ENCODE results near the gene OR13D1.

DNA sequence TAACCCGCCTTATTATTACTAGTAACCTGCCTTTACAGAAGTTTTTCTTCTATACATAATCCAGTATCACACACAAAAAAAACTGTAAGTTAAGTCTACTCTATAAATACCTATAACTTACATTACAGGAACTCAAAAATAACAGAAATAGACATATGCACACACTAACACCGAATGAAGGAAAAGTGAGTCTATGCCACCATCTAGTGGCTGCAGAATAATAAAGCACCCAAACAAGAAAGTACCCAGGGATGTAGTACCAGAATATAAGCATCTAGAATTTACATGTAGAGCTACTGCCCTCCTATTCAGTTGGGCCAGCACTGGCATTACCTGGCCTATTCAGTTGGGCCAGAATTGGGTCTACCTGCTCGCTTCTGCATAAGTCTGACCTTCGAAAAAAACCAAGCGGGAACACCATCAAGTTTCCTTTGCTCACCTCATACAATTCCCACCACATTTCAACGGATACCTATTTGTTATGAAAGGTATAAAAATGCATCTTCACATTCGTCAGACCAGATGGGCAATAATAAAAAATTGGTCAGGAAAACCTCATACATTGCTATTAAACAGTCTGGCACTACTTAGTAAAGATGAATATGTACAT is 49.2 kb downstream of the OR13D1 start:
- TF ChIP-seq SP1 (CRISPR knock-in tag; conservative IDR thresholded peaks at IDR 0.05) (no peak), JAZF1 (CRISPR knock-in tag; IDR thresholded peaks at IDR 0.05) (no peak), FOXK1 (CRISPR knock-in tag; IDR thresholded peaks at IDR 0.05) (no peak), NR3C1 (CRISPR knock-in tag; conservative IDR thresholded peaks at IDR 0.05; ENCODE audit: low read depth) (no peak), SMAD4 (CRISPR knock-in tag; IDR thresholded peaks at IDR 0.05) (no peak), JUN (CRISPR knock-in tag; IDR thresholded peaks at IDR 0.05) (no peak), TEAD4 (CRISPR knock-in tag; IDR thresholded peaks at IDR 0.05) (no peak)
- TF ChIP-seq, protein P1, sequence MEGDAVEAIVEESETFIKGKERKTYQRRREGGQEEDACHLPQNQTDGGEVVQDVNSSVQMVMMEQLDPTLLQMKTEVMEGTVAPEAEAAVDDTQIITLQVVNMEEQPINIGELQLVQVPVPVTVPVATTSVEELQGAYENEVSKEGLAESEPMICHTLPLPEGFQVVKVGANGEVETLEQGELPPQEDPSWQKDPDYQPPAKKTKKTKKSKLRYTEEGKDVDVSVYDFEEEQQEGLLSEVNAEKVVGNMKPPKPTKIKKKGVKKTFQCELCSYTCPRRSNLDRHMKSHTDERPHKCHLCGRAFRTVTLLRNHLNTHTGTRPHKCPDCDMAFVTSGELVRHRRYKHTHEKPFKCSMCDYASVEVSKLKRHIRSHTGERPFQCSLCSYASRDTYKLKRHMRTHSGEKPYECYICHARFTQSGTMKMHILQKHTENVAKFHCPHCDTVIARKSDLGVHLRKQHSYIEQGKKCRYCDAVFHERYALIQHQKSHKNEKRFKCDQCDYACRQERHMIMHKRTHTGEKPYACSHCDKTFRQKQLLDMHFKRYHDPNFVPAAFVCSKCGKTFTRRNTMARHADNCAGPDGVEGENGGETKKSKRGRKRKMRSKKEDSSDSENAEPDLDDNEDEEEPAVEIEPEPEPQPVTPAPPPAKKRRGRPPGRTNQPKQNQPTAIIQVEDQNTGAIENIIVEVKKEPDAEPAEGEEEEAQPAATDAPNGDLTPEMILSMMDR (IDR thresholded peaks at IDR 0.05): peak; percentile 68
- TF ChIP-seq, protein P2, sequence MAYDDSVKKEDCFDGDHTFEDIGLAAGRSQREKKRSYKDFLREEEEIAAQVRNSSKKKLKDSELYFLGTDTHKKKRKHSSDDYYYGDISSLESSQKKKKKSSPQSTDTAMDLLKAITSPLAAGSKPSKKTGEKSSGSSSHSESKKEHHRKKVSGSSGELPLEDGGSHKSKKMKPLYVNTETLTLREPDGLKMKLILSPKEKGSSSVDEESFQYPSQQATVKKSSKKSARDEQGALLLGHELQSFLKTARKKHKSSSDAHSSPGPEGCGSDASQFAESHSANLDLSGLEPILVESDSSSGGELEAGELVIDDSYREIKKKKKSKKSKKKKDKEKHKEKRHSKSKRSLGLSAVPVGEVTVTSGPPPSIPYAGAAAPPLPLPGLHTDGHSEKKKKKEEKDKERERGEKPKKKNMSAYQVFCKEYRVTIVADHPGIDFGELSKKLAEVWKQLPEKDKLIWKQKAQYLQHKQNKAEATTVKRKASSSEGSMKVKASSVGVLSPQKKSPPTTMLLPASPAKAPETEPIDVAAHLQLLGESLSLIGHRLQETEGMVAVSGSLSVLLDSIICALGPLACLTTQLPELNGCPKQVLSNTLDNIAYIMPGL (CRISPR knock-in tag; IDR thresholded peaks at IDR 0.05): no peak
- TF ChIP-seq, protein P3, sequence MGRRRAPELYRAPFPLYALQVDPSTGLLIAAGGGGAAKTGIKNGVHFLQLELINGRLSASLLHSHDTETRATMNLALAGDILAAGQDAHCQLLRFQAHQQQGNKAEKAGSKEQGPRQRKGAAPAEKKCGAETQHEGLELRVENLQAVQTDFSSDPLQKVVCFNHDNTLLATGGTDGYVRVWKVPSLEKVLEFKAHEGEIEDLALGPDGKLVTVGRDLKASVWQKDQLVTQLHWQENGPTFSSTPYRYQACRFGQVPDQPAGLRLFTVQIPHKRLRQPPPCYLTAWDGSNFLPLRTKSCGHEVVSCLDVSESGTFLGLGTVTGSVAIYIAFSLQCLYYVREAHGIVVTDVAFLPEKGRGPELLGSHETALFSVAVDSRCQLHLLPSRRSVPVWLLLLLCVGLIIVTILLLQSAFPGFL (CRISPR knock-in tag; IDR thresholded peaks at IDR 0.05; ENCODE audit: borderline replicate concordance): no peak
- TF ChIP-seq, protein P4, sequence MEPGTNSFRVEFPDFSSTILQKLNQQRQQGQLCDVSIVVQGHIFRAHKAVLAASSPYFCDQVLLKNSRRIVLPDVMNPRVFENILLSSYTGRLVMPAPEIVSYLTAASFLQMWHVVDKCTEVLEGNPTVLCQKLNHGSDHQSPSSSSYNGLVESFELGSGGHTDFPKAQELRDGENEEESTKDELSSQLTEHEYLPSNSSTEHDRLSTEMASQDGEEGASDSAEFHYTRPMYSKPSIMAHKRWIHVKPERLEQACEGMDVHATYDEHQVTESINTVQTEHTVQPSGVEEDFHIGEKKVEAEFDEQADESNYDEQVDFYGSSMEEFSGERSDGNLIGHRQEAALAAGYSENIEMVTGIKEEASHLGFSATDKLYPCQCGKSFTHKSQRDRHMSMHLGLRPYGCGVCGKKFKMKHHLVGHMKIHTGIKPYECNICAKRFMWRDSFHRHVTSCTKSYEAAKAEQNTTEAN (CRISPR knock-in tag; IDR thresholded peaks at IDR 0.05): no peak
- TF ChIP-seq, protein P5, sequence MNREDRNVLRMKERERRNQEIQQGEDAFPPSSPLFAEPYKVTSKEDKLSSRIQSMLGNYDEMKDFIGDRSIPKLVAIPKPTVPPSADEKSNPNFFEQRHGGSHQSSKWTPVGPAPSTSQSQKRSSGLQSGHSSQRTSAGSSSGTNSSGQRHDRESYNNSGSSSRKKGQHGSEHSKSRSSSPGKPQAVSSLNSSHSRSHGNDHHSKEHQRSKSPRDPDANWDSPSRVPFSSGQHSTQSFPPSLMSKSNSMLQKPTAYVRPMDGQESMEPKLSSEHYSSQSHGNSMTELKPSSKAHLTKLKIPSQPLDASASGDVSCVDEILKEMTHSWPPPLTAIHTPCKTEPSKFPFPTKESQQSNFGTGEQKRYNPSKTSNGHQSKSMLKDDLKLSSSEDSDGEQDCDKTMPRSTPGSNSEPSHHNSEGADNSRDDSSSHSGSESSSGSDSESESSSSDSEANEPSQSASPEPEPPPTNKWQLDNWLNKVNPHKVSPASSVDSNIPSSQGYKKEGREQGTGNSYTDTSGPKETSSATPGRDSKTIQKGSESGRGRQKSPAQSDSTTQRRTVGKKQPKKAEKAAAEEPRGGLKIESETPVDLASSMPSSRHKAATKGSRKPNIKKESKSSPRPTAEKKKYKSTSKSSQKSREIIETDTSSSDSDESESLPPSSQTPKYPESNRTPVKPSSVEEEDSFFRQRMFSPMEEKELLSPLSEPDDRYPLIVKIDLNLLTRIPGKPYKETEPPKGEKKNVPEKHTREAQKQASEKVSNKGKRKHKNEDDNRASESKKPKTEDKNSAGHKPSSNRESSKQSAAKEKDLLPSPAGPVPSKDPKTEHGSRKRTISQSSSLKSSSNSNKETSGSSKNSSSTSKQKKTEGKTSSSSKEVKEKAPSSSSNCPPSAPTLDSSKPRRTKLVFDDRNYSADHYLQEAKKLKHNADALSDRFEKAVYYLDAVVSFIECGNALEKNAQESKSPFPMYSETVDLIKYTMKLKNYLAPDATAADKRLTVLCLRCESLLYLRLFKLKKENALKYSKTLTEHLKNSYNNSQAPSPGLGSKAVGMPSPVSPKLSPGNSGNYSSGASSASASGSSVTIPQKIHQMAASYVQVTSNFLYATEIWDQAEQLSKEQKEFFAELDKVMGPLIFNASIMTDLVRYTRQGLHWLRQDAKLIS (CRISPR knock-in tag; IDR thresholded peaks at IDR 0.05; ENCODE audit: borderline replicate concordance): no peak
